Gastroesophageal sphincter (tissue), 4 donors: ENCODE results near the gene TRABD. TPM values are rescaled to one million over a fixed set of nuclear protein-coding genes. Genes with fewer than 3 reads are reported as not detected.

Experiments
- ATAC-seq: fragments of 150-250 bp; one replicate; pipeline ENCODE4 v1.9.1; 2016; ENCODE audit warnings: mild to moderate bottlenecking, moderate library complexity
- H3K27ac ChIP-seq, 4 donors: fragments of 200-600 bp; sonication (generic) in 3 of 4; 1 replicate in 3 of 4; 2 replicates in 1 of 4; pipeline ENCODE4 v1.5.1; 2016 to 2019
- H3K27me3 ChIP-seq: fragments of 200-600 bp; sonication (generic); one replicate; pipeline ENCODE4 v1.5.1; 2019
- H3K36me3 ChIP-seq, 2 donors: fragments of 200-600 bp; sonication (generic); one replicate each; pipeline ENCODE4 v1.5.1; 2019; ENCODE audit warnings: control low read depth in 1 of 2
- H3K4me1 ChIP-seq, 3 donors: fragments of 200-600 bp; sonication (generic); 1 replicate in 2 of 3; 2 replicates in 1 of 3; pipeline ENCODE4 v1.5.1; 2016 to 2019; ENCODE audit warnings: control low read depth in 2 of 3
- H3K4me3 ChIP-seq, 2 donors: fragments of 200-600 bp; sonication (generic); one replicate each; pipeline ENCODE4 v1.5.1; 2019; ENCODE audit warnings: mild to moderate bottlenecking in 1 of 2, moderate library complexity in 1 of 2
- H3K9me3 ChIP-seq, 3 donors: fragments of 200-600 bp; sonication (generic); one replicate each; pipeline ENCODE4 v1.5.1; 2017 to 2019; ENCODE audit warnings: control low read depth in 2 of 3
- EP300 ChIP-seq: sonication (generic); formaldehyde crosslinking; IDR thresholded peaks from one replicate; pipeline ENCODE4 v1.6.1; 2017; ENCODE audit warnings: antibody characterized with exemption, mild to moderate bottlenecking
- POLR2A ChIP-seq, 2 donors: fragments of 450-650 bp; IDR thresholded peaks; one replicate each; pipeline ENCODE4 v1.6.1; 2017; ENCODE audit warnings: antibody characterized with exemption in 2 of 2, mild to moderate bottlenecking in 2 of 2, moderate library complexity in 1 of 2
- POLR2AphosphoS5 ChIP-seq: sonication (generic); formaldehyde crosslinking; IDR thresholded peaks from one replicate; pipeline ENCODE4 v1.6.1; 2017; ENCODE audit warnings: antibody characterized with exemption
- whole genome bisulfite sequencing, 2 donors: methylation state at CpG; one replicate each; pipeline ENCODE4 v1.1.5; 2018; ENCODE audit warnings: low coverage in 1 of 2; 5-methylcytosine and 5-hydroxymethylcytosine counted together
- total RNA-seq, 4 donors: library from RNA; depleted of rRNA; stranded (reverse); fragments of >200 nt; gene quantifications; one replicate each; pipeline ENCODE4 v1.1.0, GENCODE V29; 2016
- TF ChIP-seq, protein P1 (sequence below), 4 experiments: fragments of 200-600 bp in 2 of 4; fragments of 450-650 bp in 2 of 4; sonication (generic) in 1 of 4; IDR thresholded peaks; one replicate each; pipeline ENCODE4 v1.5.1; 2017 to 2019; ENCODE audit warnings: antibody characterized with exemption in 4 of 4, mild to moderate bottlenecking in 2 of 4, moderate library complexity in 2 of 4

Gene TRABD
- total RNA-seq, 4 donors from 2014 or later: 15.7 to 22.0 (median 19.0) TPM

GRCh38 chr22:50190941-50191741, 5.4 kb downstream of the TRABD start:
- H3K27me3 ChIP-seq: no peaks in the 10 kb centered on the region
- TF ChIP-seq EP300: no peak
- TF ChIP-seq, protein P1, sequence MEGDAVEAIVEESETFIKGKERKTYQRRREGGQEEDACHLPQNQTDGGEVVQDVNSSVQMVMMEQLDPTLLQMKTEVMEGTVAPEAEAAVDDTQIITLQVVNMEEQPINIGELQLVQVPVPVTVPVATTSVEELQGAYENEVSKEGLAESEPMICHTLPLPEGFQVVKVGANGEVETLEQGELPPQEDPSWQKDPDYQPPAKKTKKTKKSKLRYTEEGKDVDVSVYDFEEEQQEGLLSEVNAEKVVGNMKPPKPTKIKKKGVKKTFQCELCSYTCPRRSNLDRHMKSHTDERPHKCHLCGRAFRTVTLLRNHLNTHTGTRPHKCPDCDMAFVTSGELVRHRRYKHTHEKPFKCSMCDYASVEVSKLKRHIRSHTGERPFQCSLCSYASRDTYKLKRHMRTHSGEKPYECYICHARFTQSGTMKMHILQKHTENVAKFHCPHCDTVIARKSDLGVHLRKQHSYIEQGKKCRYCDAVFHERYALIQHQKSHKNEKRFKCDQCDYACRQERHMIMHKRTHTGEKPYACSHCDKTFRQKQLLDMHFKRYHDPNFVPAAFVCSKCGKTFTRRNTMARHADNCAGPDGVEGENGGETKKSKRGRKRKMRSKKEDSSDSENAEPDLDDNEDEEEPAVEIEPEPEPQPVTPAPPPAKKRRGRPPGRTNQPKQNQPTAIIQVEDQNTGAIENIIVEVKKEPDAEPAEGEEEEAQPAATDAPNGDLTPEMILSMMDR (IDR thresholded peaks at IDR 0.05): no peak
- no peak for TF ChIP-seq POLR2A (IDR thresholded peaks at IDR 0.05)
- no peak for TF ChIP-seq POLR2AphosphoS5
- peaks cover 0 to 31% of the 10 kb centered on the region in 2 donors for H3K36me3 ChIP-seq
- peak; percentile 4 for ATAC-seq
- no peaks in the 10 kb centered on the region for H3K9me3 ChIP-seq
- WGBS, 2 donors: 56 to 92% methylated on average over 8 to 11 of the region's 18 CpGs
- H3K27ac ChIP-seq: peak overlapping the region; percentile 3 to 83 (median 77)
- H3K4me1 ChIP-seq: peaks cover 0 to 68% (median 30%) of the 10 kb centered on the region in 3 donors
- H3K4me3 ChIP-seq: peak overlapping the region; percentile 23 to 48

- no peak for ATAC-seq
- Histone ChIP-seq H3K4me1 (peaks cover 0 to 53% (median 22%) of the 10 kb centered on the region in 3 donors), H3K9me3 (no peaks in the 10 kb centered on the region), H3K27ac (peak overlapping the region in 1 of 4 donors; percentile 11), H3K36me3 (peaks cover 0 to 44% of the 10 kb centered on the region in 2 donors), H3K27me3 (no peaks in the 10 kb centered on the region), H3K4me3 (no peak overlapping the region)
- TF ChIP-seq EP300 (no peak), POLR2AphosphoS5 (no peak), POLR2A (IDR thresholded peaks at IDR 0.05) (no peak)
- TF ChIP-seq, protein P1 (IDR thresholded peaks at IDR 0.05): no peak
- no CpG with 5 or more reads among the region's 25 CpGs for WGBS, 2 donors
These were observed 6.9 kb downstream of the TRABD start for GRCh38 chr22:50192436-50193204.

GRCh38 chr22:50193621-50194020, 7.9 kb downstream of the TRABD start:
- peaks cover 0 to 54% of the 10 kb centered on the region in 2 donors for H3K36me3 ChIP-seq
- no peaks in the 10 kb centered on the region for H3K27me3 ChIP-seq
- no peak for ATAC-seq
- TF ChIP-seq, protein P1 (IDR thresholded peaks at IDR 0.05): no peak
- TF ChIP-seq POLR2A (IDR thresholded peaks at IDR 0.05): no peak
- TF ChIP-seq POLR2AphosphoS5: no peak
- no peak for TF ChIP-seq EP300
- no CpG with 5 or more reads among the region's 8 CpGs for WGBS, 2 donors
- H3K9me3 ChIP-seq: no peaks in the 10 kb centered on the region
- no peak overlapping the region for H3K27ac ChIP-seq
- no peak overlapping the region for H3K4me3 ChIP-seq
- H3K4me1 ChIP-seq: peaks cover 0 to 47% (median 22%) of the 10 kb centered on the region in 3 donors

GRCh38 chr22:50194037-50194805, 8.5 kb downstream of the TRABD start:
- 80% methylated on average over 1 of the region's 44 CpGs; no CpG with 5 or more reads in 1 of the 2 donors for WGBS, 2 donors
- no peaks in the 10 kb centered on the region for H3K27me3 ChIP-seq

More at GRCh38 chr22:50194037-50194805, 8.5 kb downstream of the TRABD start:
- peaks cover 0 to 47% (median 19%) of the 10 kb centered on the region in 3 donors for H3K4me1 ChIP-seq
- no peak overlapping the region for H3K4me3 ChIP-seq
- no peak for TF ChIP-seq POLR2A (IDR thresholded peaks at IDR 0.05)
- TF ChIP-seq, protein P1 (IDR thresholded peaks at IDR 0.05): no peak
- TF ChIP-seq POLR2AphosphoS5: no peak
- no peak for TF ChIP-seq EP300
- no peak for ATAC-seq
- H3K9me3 ChIP-seq: no peaks in the 10 kb centered on the region
- peaks cover 0 to 56% of the 10 kb centered on the region in 2 donors for H3K36me3 ChIP-seq
- H3K27ac ChIP-seq: no peak overlapping the region
